Endothelial cell of umbilical vein (primary cell): ENCODE measurements around the gene KRT83. TPM values are rescaled to one million over a fixed set of nuclear protein-coding genes. Genes with fewer than 3 reads are reported as not detected.

Source experiments
- BruUV-seq: library from RNA; stranded (reverse); fragments of 400-500 nt; replicated peaks from 2 replicates; lab custom pipeline; 2021; lab: Mats Ljungman, UMichigan
- CTCF ChIA-PET: fragments of 300-600, 350-600 bp; sonication (Branson Sonifier 250); formaldehyde crosslinking; loops from one replicate; lab custom pipeline; 2021; ENCODE audit warnings: antibody characterized with exemption, inconsistent platforms; lab: Charles Lee
- POLR2A ChIA-PET: fragments of 300-600, 350-600 bp; sonication (Branson Sonifier 250); formaldehyde crosslinking; loops from one replicate; lab custom pipeline; 2021; ENCODE audit warnings: antibody characterized with exemption, inconsistent platforms; lab: Charles Lee
- DNase-seq: peaks from one replicate; pipeline ENCODE4 v3.0.0-alpha.2; 2011; ENCODE audit warnings: low read depth, low spot score
- FAIRE-seq: peaks from 2 replicates; lab custom pipeline; 2011; peaks lifted over from hg19 to GRCh38; lab: Jason Lieb, UNC
- H2AFZ ChIP-seq: 2 replicates; pipeline ENCODE4 v1.6.0; 2012; ENCODE audit warnings: low read depth, low read length, control low read depth, inconsistent platforms
- H3K27ac ChIP-seq: 2 replicates; pipeline ENCODE4 v1.5.1; 2011; ENCODE audit warnings: low read depth, mild to moderate bottlenecking, control low read depth, low read length, moderate library complexity; ENCODE audit not compliant: insufficient read depth
- H3K27me3 ChIP-seq, 2 experiments: 2 replicates each; pipeline versions ENCODE4 v1.6.0 to v1.6.1; 2011; ENCODE audit warnings: low read length in 2 of 2, mixed read lengths in 1 of 2; ENCODE audit not compliant: control insufficient read depth in 2 of 2, insufficient read depth in 2 of 2
- H3K36me3 ChIP-seq, 2 experiments: 2 replicates in 1 of 2; 3 replicates in 1 of 2; pipeline ENCODE4 v1.5.1; 2011; ENCODE audit warnings: low read length in 2 of 2, mild to moderate bottlenecking in 1 of 2, moderate library complexity in 1 of 2; ENCODE audit not compliant: control insufficient read depth in 2 of 2, insufficient read depth in 2 of 2; ENCODE audit errors: extremely low read depth in 1 of 2
- H3K4me1 ChIP-seq: 3 replicates; pipeline ENCODE4 v1.5.1; 2011; ENCODE audit warnings: mild to moderate bottlenecking, low read length; ENCODE audit not compliant: control insufficient read depth, insufficient read depth; ENCODE audit errors: extremely low read depth
- H3K4me2 ChIP-seq: 2 replicates; pipeline ENCODE4 v1.6.1; 2011; ENCODE audit warnings: low read length, control low read depth, mixed read lengths; ENCODE audit not compliant: insufficient read depth
- H3K4me3 ChIP-seq, 3 experiments: fragments of 200-600 bp in 1 of 3; sonication (generic), shearing (Covaris generic) in 1 of 3; replicated peaks in 1 of 3; 2 replicates each; pipeline ENCODE4 v1.5.1; 2011 to 2016; ENCODE audit warnings: control low read depth in 3 of 3, low read length in 3 of 3, mild to moderate bottlenecking in 2 of 3, inconsistent platforms in 1 of 3, low read depth in 1 of 3, moderate library complexity in 1 of 3; ENCODE audit not compliant: insufficient read depth in 1 of 3
- H3K79me2 ChIP-seq: 2 replicates; pipeline ENCODE4 v1.6.0; 2012; ENCODE audit warnings: low read length, inconsistent platforms; ENCODE audit not compliant: control insufficient read depth, insufficient read depth
- H3K9ac ChIP-seq: replicated peaks from 2 replicates; pipeline ENCODE3; 2011; ENCODE audit warnings: low read length, control low read depth; ENCODE audit not compliant: insufficient read depth; ENCODE audit errors: extremely low read depth
- H3K9me1 ChIP-seq: replicated peaks from 3 replicates; pipeline ENCODE4 v1.6.0; 2011; ENCODE audit warnings: mild to moderate bottlenecking, low read length; ENCODE audit not compliant: control insufficient read depth, insufficient read depth; ENCODE audit errors: extremely low read depth
- H3K9me3 ChIP-seq: replicated peaks from 2 replicates; pipeline ENCODE4 v1.5.1; 2012; ENCODE audit warnings: low read length, inconsistent platforms; ENCODE audit not compliant: control insufficient read depth, insufficient read depth
- H4K20me1 ChIP-seq: replicated peaks from 2 replicates; pipeline ENCODE3; 2011; ENCODE audit warnings: mild to moderate bottlenecking, low read length; ENCODE audit not compliant: control insufficient read depth, insufficient read depth; ENCODE audit errors: extremely low read depth
- EZH2 ChIP-seq: IDR thresholded peaks from 2 replicates; pipeline ENCODE4 v1.6.1; 2012; ENCODE audit warnings: borderline replicate concordance, low read depth, mild to moderate bottlenecking, moderate library complexity, low read length, inconsistent platforms; ENCODE audit not compliant: severe bottlenecking
- FOS ChIP-seq: IDR thresholded peaks from 2 replicates; pipeline ENCODE4 v1.6.1; 2011; ENCODE audit warnings: mild to moderate bottlenecking, low read length, moderate library complexity, borderline replicate concordance; ENCODE audit not compliant: insufficient read depth
- GATA2 ChIP-seq: IDR thresholded peaks from 2 replicates; pipeline ENCODE4 v1.7.0; 2011; ENCODE audit warnings: low read depth, mild to moderate bottlenecking, moderate library complexity, mixed read lengths, low read length; ENCODE audit not compliant: insufficient read length, insufficient read depth
- JUN ChIP-seq: IDR thresholded peaks from 2 replicates; pipeline ENCODE4 v1.6.1; 2011; ENCODE audit warnings: borderline replicate concordance, low read depth; ENCODE audit not compliant: insufficient read length, insufficient read depth
- MAX ChIP-seq: IDR thresholded peaks from 2 replicates; pipeline ENCODE4 v1.6.1; 2011; ENCODE audit not compliant: insufficient read depth, insufficient read length
- MYC ChIP-seq: IDR thresholded peaks from one replicate; pipeline ENCODE4 v1.6.1; 2011; ENCODE audit warnings: mild to moderate bottlenecking, low read depth, low read length
- POLR2A ChIP-seq: IDR thresholded peaks from 2 replicates; pipeline ENCODE4 v1.6.1; 2012; ENCODE audit warnings: low read depth, mild to moderate bottlenecking, control low read depth, low read length
- POLR2AphosphoS5 ChIP-seq: IDR thresholded peaks from 2 replicates; pipeline ENCODE4 v1.6.1; 2012; ENCODE audit warnings: low read depth, mild to moderate bottlenecking, control low read depth, low read length, moderate library complexity; ENCODE audit not compliant: insufficient read depth
- dilution Hi-C: fragments of 300-500 bp; cut with MboI; formaldehyde crosslinking; loops from one replicate; pipeline ENCODE4 v1.15.0; 2019; ENCODE audit warnings: low sequenced_read_pairs; ENCODE audit not compliant: extremely low pct_ligation_motif_present
- intact Hi-C: fragments of 100-400 bp; cut with micrococcal nuclease; formaldehyde crosslinking; loops from one replicate; pipeline ENCODE4 v1.10.0; 2022
- polyA plus RNA-seq, 4 experiments: library from polyadenylated mRNA; depleted of rRNA in 3 of 4; stranded (reverse) in 3 of 4; unstranded in 1 of 4; fragments of >200 nt; gene quantifications; 2 replicates each; pipeline versions ENCODE4 v1.2.1 to v1.2.3, GENCODE V29; 2011 to 2012; ENCODE audit warnings: missing spikeins in 1 of 4
- total RNA-seq: library from RNA; stranded (reverse); gene quantifications from 2 replicates; pipeline ENCODE4 v1.2.3, GENCODE V29; 2021
- TF ChIP-seq, protein P1 (sequence below), 2 donors: IDR thresholded peaks; 1 replicate in 1 of 2; 2 replicates in 1 of 2; pipeline ENCODE4 v1.5.1; 2011; ENCODE audit warnings: low read length in 2 of 2, mild to moderate bottlenecking in 2 of 2, moderate library complexity in 2 of 2, control low read depth in 1 of 2, inconsistent platforms in 1 of 2, low read depth in 1 of 2; ENCODE audit not compliant: insufficient read depth in 1 of 2; ENCODE audit errors: extremely low read depth in 1 of 2

KRT83 gene
- total and polyA plus RNA-seq, 2 donors (not counting 3 experiments of a cell fraction or from before 2014, with no cell fraction given): not detected

DNA sequence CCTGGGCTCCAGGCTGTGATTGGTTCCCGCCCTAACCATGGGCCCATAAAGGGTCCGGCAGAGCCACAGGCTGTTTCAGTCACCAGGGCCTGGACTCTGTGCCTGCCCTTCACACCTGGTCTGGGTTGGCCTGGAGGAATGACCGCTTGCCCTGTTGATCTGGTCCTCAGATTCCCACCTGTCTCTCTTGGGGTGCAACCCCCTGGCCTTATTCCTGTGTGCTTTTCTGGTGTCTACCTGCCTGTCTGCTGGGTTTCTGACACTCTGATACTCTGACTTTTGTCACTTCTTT is 2.9 kb upstream of the KRT83 start:
- intact Hi-C loops: no loop called here
- H3K4me3 ChIP-seq: no peak overlapping the region
- no peak overlapping the region for H3K27ac ChIP-seq
- no peaks in the 10 kb centered on the region for H3K9me1 ChIP-seq
- DNase-seq: no peak
- no peak for FAIRE-seq
- H3K27me3 ChIP-seq: peaks cover 52% of the 10 kb centered on the region in 2 experiments
- no peaks in the 10 kb centered on the region for H3K9me3 ChIP-seq
- no peaks in the 10 kb centered on the region for H3K4me1 ChIP-seq
- no peaks in the 10 kb centered on the region for H3K79me2 ChIP-seq
- no peak overlapping the region for H3K9ac ChIP-seq
- no TSS peak for BruUV-seq
- H3K36me3 ChIP-seq: no peaks in the 10 kb centered on the region
- TF ChIP-seq, protein P1, sequence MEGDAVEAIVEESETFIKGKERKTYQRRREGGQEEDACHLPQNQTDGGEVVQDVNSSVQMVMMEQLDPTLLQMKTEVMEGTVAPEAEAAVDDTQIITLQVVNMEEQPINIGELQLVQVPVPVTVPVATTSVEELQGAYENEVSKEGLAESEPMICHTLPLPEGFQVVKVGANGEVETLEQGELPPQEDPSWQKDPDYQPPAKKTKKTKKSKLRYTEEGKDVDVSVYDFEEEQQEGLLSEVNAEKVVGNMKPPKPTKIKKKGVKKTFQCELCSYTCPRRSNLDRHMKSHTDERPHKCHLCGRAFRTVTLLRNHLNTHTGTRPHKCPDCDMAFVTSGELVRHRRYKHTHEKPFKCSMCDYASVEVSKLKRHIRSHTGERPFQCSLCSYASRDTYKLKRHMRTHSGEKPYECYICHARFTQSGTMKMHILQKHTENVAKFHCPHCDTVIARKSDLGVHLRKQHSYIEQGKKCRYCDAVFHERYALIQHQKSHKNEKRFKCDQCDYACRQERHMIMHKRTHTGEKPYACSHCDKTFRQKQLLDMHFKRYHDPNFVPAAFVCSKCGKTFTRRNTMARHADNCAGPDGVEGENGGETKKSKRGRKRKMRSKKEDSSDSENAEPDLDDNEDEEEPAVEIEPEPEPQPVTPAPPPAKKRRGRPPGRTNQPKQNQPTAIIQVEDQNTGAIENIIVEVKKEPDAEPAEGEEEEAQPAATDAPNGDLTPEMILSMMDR (IDR thresholded peaks at IDR 0.05; ENCODE audit: extremely low read depth in 1 of 2, insufficient read depth in 1 of 2, low read depth in 1 of 2, low read length in 2 of 2): no peak
- no peak for TF ChIP-seq MAX
- no peak for TF ChIP-seq EZH2
- no peak for TF ChIP-seq JUN
- no peak for TF ChIP-seq FOS
- TF ChIP-seq GATA2: no peak
- no peak for TF ChIP-seq POLR2A
- TF ChIP-seq MYC: no peak
- no peak for TF ChIP-seq POLR2AphosphoS5
- H4K20me1 ChIP-seq: no peaks in the 10 kb centered on the region
- CTCF ChIA-PET: interaction anchor here (1.6 to 6.1 kb wide), 3 partner anchors 8 to 166 kb away, joined by 4 to 87 read pairs (median 5); no protein-coding TSS in a partner anchor
- no peak overlapping the region for H3K4me2 ChIP-seq
- dilution Hi-C loops: no loop called here
- H2AFZ ChIP-seq: no peak overlapping the region
- POLR2A ChIA-PET: no interaction called here
